Cardiac muscle cell (in vitro differentiated cells and primary cell): ENCODE measurements around the gene RALA. TPM values are rescaled to one million over a fixed set of nuclear protein-coding genes. Genes with fewer than 3 reads are reported as not detected.

Experiments used
- DNase-seq, 2 donors: peaks; one replicate each; pipeline versions ENCODE4 v3.0.0 to v3.0.0-alpha.2; 2010 to 2017; ENCODE audit warnings: low read depth in 1 of 2, low spot score in 1 of 2
- H3K27ac ChIP-seq: fragments of 200-600 bp; sonication (generic); 2 replicates; pipeline ENCODE4 v1.5.1; 2016
- H3K27me3 ChIP-seq: fragments of 200-600 bp; sonication (generic); 2 replicates; pipeline ENCODE4 v1.6.0; 2016; ENCODE audit warnings: control low read depth
- H3K36me3 ChIP-seq: fragments of 200-600 bp; sonication (generic); 2 replicates; pipeline ENCODE4 v1.5.1; 2016; ENCODE audit warnings: control low read depth
- H3K4me1 ChIP-seq: fragments of 200-600 bp; sonication (generic); 2 replicates; pipeline ENCODE4 v1.8.1; 2017; ENCODE audit warnings: low read depth, mild to moderate bottlenecking, mixed run types
- H3K4me3 ChIP-seq: fragments of 200-600 bp; sonication (generic); 2 replicates; pipeline ENCODE4 v1.5.1; 2016; ENCODE audit warnings: mild to moderate bottlenecking
- H3K9me3 ChIP-seq: fragments of 200-600 bp; sonication (generic); 2 replicates; pipeline ENCODE4 v1.5.1; 2017; ENCODE audit warnings: low read depth, mild to moderate bottlenecking, control low read depth
- polyA plus RNA-seq: library from polyadenylated mRNA; unstranded; fragments of >200 nt; fragmentation: Nextera tagmentation; extraction: Ambion mirVana; gene quantifications from 2 replicates; pipeline ENCODE4 v1.2.1, GENCODE V29; 2016
- total RNA-seq: library from RNA; depleted of rRNA; stranded (reverse); fragments of >200 nt; gene quantifications from 2 replicates; pipeline ENCODE4 v1.2.3, GENCODE V29; 2016
- TF ChIP-seq, protein P1 (sequence below): IDR thresholded peaks from 2 replicates; pipeline ENCODE4 v1.5.1; 2012; ENCODE audit warnings: low read depth, mild to moderate bottlenecking, low read length

The RALA gene
- total and polyA plus RNA-seq, 2 experiments from 2014 or later: 7.3 to 44.4 TPM

DNA sequence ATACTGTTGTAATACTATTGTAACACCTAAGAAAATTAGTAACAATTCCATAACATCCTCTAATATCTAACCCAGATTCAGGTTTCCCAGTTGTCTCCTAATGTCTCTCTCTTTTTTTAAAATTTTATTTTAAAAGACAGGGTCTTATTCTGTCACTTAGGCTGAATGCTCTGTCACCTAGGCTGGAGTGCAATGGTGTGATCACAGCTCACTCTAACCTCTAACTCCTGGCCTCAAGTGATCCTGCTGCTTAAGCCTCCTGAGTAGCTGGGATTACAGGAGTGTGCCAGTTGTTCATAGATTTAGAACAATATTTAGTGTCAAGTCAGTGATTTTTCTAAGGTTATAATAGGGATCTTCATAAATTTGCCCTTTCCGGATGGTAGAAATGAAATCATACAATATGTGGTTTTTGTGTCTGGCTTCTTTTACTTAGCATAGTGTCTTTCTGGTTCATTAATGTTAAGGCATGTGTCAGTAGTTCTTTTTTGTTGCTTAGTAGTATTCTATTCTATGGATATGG, 14.7 kb downstream of the RALA start:
- H3K9me3 ChIP-seq: no peaks in the 10 kb centered on the region
- no peak for DNase-seq
- no peaks in the 10 kb centered on the region for H3K27me3 ChIP-seq
- no peak overlapping the region for H3K27ac ChIP-seq
- no peaks in the 10 kb centered on the region for H3K36me3 ChIP-seq
- H3K4me1 ChIP-seq: peaks cover 7% of the 10 kb centered on the region
- no peak overlapping the region for H3K4me3 ChIP-seq
- TF ChIP-seq, protein P1, sequence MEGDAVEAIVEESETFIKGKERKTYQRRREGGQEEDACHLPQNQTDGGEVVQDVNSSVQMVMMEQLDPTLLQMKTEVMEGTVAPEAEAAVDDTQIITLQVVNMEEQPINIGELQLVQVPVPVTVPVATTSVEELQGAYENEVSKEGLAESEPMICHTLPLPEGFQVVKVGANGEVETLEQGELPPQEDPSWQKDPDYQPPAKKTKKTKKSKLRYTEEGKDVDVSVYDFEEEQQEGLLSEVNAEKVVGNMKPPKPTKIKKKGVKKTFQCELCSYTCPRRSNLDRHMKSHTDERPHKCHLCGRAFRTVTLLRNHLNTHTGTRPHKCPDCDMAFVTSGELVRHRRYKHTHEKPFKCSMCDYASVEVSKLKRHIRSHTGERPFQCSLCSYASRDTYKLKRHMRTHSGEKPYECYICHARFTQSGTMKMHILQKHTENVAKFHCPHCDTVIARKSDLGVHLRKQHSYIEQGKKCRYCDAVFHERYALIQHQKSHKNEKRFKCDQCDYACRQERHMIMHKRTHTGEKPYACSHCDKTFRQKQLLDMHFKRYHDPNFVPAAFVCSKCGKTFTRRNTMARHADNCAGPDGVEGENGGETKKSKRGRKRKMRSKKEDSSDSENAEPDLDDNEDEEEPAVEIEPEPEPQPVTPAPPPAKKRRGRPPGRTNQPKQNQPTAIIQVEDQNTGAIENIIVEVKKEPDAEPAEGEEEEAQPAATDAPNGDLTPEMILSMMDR: no peak

DNA sequence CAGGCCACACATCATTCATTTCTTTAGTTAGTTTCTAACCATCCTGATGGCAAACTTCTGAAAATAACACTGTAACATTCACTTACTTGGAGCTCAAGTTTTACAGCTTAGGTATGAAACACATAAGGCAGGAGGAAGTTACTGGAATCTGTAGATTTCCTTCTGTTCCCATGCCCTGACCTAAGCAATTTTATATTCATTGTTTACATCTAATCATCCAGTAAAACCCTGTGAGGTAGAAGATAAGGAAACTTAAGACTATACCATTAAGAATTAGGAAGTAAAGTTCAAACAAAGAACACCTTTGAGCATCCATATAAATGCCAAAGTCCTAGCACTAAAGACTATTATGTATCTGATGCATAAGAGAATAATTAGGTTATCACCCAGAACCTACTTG, 19.5 kb downstream of the RALA start:
- H3K27me3 ChIP-seq: no peaks in the 10 kb centered on the region
- TF ChIP-seq, protein P1: no peak

GRCh38 chr7:39644170-39644569, 20.8 kb downstream of the RALA start:
- no peak overlapping the region for H3K4me3 ChIP-seq
- no peaks in the 10 kb centered on the region for H3K9me3 ChIP-seq
- H3K36me3 ChIP-seq: no peaks in the 10 kb centered on the region
- H3K27me3 ChIP-seq: no peaks in the 10 kb centered on the region
- no peak overlapping the region for H3K27ac ChIP-seq
- DNase-seq: peak in 1 of 2 donors; percentile 68
- TF ChIP-seq, protein P1: no peak
- peaks cover 13% of the 10 kb centered on the region for H3K4me1 ChIP-seq

More for the DNA sequence above, 19.5 kb downstream of the RALA start:
- no peak for DNase-seq
- Histone ChIP-seq H3K36me3 (no peaks in the 10 kb centered on the region), H3K4me3 (no peak overlapping the region), H3K4me1 (peaks cover 13% of the 10 kb centered on the region), H3K27ac (no peak overlapping the region), H3K9me3 (no peaks in the 10 kb centered on the region)

DNA sequence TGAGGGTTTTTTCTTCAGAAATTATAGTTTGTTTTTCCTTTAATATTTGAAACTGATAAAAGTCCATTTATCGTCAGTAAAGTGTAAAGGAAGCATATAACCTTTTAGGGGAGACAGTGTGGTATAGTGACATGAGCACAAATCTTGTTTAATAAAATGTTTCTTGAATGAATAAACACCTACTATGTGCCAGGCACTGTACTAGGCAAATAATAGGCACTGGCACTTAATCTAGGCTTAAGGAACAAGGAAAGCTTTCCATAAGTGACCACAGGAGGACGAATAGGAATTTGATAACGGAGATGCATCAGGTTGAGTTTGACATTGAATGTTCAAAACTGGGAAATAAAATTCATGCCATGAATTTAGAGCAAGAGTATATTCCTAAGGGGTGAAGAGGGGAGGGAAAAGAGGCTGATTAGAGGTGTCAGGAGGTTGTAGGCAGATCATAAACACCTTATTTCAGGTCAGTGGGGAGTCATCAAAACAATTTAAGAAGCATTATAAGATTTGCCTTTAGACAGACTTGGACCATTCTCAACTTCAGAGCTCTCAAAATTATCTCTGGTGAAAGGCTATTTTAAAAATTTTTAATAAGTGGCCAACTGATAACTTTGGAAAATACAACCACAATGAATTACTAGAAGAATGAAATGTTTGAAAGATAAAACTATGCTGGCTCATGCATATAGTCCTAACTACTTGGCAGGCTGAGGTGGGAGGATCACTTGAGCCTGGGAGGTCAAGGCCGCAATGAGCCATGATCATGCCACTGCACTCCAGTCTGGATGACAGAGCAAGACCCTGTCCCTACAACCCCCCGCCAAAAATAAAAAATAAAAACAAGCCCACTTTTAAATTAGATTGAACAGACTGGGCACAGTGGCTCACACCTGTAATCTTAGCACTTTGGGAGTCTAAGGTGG, 22.4 kb downstream of the RALA start:
- DNase-seq: peak in 1 of 2 donors; percentile 47
- Histone ChIP-seq H3K36me3 (no peaks in the 10 kb centered on the region), H3K9me3 (no peaks in the 10 kb centered on the region), H3K4me3 (no peak overlapping the region), H3K4me1 (peaks cover 13% of the 10 kb centered on the region), H3K27ac (no peak overlapping the region), H3K27me3 (no peaks in the 10 kb centered on the region)
- TF ChIP-seq, protein P1: no peak

DNA sequence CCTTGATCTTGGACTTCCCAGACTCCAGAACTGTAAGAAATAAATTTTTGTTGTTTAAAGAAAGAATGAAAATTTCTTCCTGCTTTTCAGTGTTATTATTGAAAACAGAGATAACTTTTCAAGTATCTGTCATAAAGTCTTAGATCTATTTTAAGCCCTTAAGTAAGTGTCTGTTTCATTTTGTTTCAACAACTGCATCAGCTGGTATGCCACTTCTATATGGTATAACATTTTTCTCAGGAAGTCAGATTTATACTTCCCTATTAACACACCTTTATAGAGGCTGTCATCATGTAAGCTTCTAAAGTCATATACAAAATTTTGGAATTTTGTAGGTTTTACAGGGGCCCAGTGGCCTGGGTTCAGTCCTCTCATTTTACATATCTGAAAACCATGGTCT, 24.4 kb downstream of the RALA start:
- H3K4me1 ChIP-seq: peaks cover 6% of the 10 kb centered on the region
- no peaks in the 10 kb centered on the region for H3K27me3 ChIP-seq
- DNase-seq: no peak
- H3K36me3 ChIP-seq: no peaks in the 10 kb centered on the region
- H3K4me3 ChIP-seq: no peak overlapping the region
- H3K27ac ChIP-seq: no peak overlapping the region
- TF ChIP-seq, protein P1: no peak
- H3K9me3 ChIP-seq: no peaks in the 10 kb centered on the region
